Esophagus muscularis mucosa (tissue), 4 donors: ENCODE measurements around the gene ZNF516. TPM values are rescaled to one million over a fixed set of nuclear protein-coding genes. Genes with fewer than 3 reads are reported as not detected.

Source experiments
- DNase-seq: peaks from one replicate; pipeline ENCODE4 v3.0.0-alpha.2; 2017; ENCODE audit errors: extremely low spot score
- H3K27ac ChIP-seq, 4 donors: fragments of 200-600 bp; sonication (generic); replicated peaks in 1 of 4; 1 replicate in 3 of 4; 2 replicates in 1 of 4; pipeline ENCODE4 v1.5.1; 2016 to 2019; ENCODE audit warnings: mild to moderate bottlenecking in 1 of 4
- H3K27me3 ChIP-seq, 4 donors: fragments of 200-600 bp; sonication (generic); one replicate each; pipeline versions ENCODE4 v1.5.1 to v1.6.0; 2016 to 2019
- H3K36me3 ChIP-seq, 4 donors: fragments of 200-600 bp; sonication (generic); one replicate each; pipeline ENCODE4 v1.5.1; 2016 to 2019
- H3K4me1 ChIP-seq, 4 donors: fragments of 200-600 bp; sonication (generic); one replicate each; pipeline ENCODE4 v1.5.1; 2016 to 2019
- H3K4me3 ChIP-seq, 4 donors: fragments of 200-600 bp; sonication (generic); 1 replicate in 2 of 4; 2 replicates in 2 of 4; pipeline ENCODE4 v1.5.1; 2016 to 2019; ENCODE audit warnings: mild to moderate bottlenecking in 4 of 4, moderate library complexity in 1 of 4
- H3K9me3 ChIP-seq, 4 donors: fragments of 200-600 bp; sonication (generic); 1 replicate in 3 of 4; 2 replicates in 1 of 4; pipeline ENCODE4 v1.5.1; 2016 to 2019
- CTCF ChIP-seq, 3 experiments: fragments of 200-600 bp in 2 of 3; fragments of 450-650 bp in 1 of 3; sonication (generic) in 2 of 3; IDR thresholded peaks; one replicate each; pipeline ENCODE4 v1.5.1; 2017 to 2019; ENCODE audit warnings: antibody characterized with exemption in 3 of 3, mild to moderate bottlenecking in 2 of 3, moderate library complexity in 1 of 3
- EP300 ChIP-seq: sonication (generic); formaldehyde crosslinking; IDR thresholded peaks from one replicate; pipeline ENCODE4 v1.6.1; 2017; ENCODE audit warnings: antibody characterized with exemption
- POLR2A ChIP-seq: fragments of 450-650 bp; IDR thresholded peaks from one replicate; pipeline ENCODE4 v1.6.1; 2017; ENCODE audit warnings: antibody characterized with exemption, moderate library complexity, mild to moderate bottlenecking, low read depth
- POLR2AphosphoS5 ChIP-seq, 2 donors: sonication (generic); formaldehyde crosslinking; IDR thresholded peaks; one replicate each; pipeline ENCODE4 v1.6.1; 2017; ENCODE audit warnings: antibody characterized with exemption in 2 of 2
- WGBS: methylation state at CpG from one replicate; pipeline ENCODE4 v1.1.5; 2018; 5-methylcytosine and 5-hydroxymethylcytosine counted together
- intact Hi-C: fragments of 100-400 bp; cut with DNase I; formaldehyde crosslinking; loops from one replicate; pipeline ENCODE4 v1.15.1; 2023
- total RNA-seq, 4 donors: library from RNA; depleted of rRNA; stranded (reverse); fragments of >200 nt; gene quantifications; one replicate each; pipeline versions ENCODE4 v1.1.0 to v1.2.1, GENCODE V29; 2016

The ZNF516 gene
- total RNA-seq, 4 donors from 2014 or later = 28.5 to 44.9 (median 35.8) TPM

- no peak for TF ChIP-seq CTCF (IDR thresholded peaks at IDR 0.05)
- TF ChIP-seq EP300 = no peak
- TF ChIP-seq POLR2A = no peak
- TF ChIP-seq POLR2AphosphoS5 (IDR thresholded peaks at IDR 0.05) = no peak
- 84% methylated on average over 19 of the region's 19 CpGs for WGBS
- no peaks in the 10 kb centered on the region for H3K36me3 ChIP-seq
- intact Hi-C loops = no loop called here
- DNase-seq = no peak
- peak overlapping the region in 1 of 4 donors; percentile 4 for H3K4me3 ChIP-seq
- no peaks in the 10 kb centered on the region for H3K9me3 ChIP-seq
- peaks cover 0 to 9% (median 6%) of the 10 kb centered on the region in 4 donors for H3K4me1 ChIP-seq
- H3K27me3 ChIP-seq = peaks cover 0 to 10% (median 0%) of the 10 kb centered on the region in 4 donors
- peak overlapping the region in 3 of 4 donors; percentile 20 to 67 (median 39) for H3K27ac ChIP-seq
Observed at GRCh38 chr18:76522122-76522503, 27.1 kb upstream of the ZNF516 start.

DNA sequence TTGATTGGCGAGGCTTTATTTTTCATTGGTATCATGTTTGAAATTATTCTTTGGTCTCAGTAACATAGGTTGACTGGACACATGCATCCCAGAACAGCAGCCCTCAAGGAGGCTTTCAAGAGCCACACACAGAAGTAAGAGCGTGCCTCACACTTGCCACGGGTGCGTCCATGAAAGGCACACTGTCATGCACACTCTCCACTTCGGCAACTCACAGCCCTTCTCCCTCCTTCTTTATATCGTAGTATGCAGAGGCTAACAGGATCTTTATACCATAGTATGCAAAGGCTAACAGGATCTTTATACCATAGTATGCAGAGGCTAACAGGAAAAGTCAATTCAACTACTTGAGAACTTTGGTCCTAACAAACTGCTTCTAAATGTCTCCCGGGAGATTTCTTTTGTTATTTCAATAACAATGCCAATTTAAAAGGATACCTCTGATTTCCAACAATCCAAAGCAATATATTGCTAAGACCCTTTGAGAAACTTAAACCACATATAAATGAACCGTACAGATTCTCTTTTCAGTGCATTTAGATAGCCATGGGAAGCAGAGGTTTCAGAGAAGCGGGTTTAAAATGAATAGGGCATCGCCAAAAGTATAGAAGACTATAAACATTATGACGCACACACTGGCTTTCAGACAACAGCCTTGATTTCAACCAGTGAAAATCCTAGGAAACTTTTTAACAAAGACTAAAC is 26.5 kb upstream of the ZNF516 start:
- Histone ChIP-seq H3K27ac (peak overlapping the region in 3 of 4 donors; percentile 20 to 67 (median 39)), H3K27me3 (peaks cover 0 to 10% (median 0%) of the 10 kb centered on the region in 4 donors), H3K4me1 (peaks cover 0 to 9% (median 6%) of the 10 kb centered on the region in 4 donors), H3K9me3 (no peaks in the 10 kb centered on the region), H3K4me3 (no peak overlapping the region), H3K36me3 (no peaks in the 10 kb centered on the region)
- intact Hi-C loops = no loop called here
- no peak for TF ChIP-seq POLR2A
- no peak for TF ChIP-seq POLR2AphosphoS5 (IDR thresholded peaks at IDR 0.05)
- 62% methylated on average over 11 of the region's 11 CpGs for WGBS
- DNase-seq = no peak

- TF ChIP-seq POLR2AphosphoS5 (IDR thresholded peaks at IDR 0.05) (no peak), POLR2A (no peak), CTCF (IDR thresholded peaks at IDR 0.05) (no peak), EP300 (no peak)
- intact Hi-C loops = no loop called here
Observed at GRCh38 chr18:76518860-76519538, 24.0 kb upstream of the ZNF516 start.

DNA sequence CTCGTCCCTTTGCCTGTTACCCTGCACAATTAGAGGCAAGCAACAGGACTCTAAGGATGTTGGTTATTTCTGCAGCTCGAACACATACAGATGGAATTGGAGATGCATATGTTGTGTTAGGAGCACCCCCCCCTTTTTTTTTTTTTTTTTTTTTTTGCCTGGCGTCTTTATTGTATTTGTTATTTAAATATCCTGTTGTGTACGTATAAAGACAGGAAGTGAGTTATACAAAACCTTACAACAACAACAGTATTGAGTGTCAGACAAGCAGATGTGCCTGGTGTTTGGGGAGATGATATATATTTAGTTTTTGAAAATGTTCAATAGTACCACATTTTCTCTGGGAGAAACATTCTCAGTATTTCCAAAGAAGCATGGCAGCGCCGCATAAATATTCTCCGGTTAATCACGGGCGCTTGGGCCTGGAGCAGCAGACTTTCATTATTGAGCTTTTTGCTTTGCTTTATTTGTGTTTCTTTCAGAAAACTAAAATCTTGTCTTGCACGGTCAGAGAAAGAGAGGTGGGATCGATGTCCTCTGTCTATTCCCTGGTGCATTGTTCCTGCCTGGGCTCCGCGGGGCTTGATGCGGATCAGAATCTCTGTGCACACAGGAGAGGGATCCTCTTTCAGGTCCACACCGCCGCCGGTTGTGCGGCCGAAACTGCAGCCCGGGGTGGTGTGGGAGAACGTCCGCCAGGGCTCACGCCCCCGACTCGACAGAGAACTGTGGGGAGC is 23.2 kb upstream of the ZNF516 start:
- no peak for DNase-seq
- Histone ChIP-seq H3K36me3 (no peaks in the 10 kb centered on the region), H3K27me3 (no peaks in the 10 kb centered on the region), H3K27ac (peak overlapping the region; percentile 55 to 70 (median 60)), H3K4me3 (peak overlapping the region; percentile 44 to 54 (median 46)), H3K9me3 (no peaks in the 10 kb centered on the region), H3K4me1 (peaks cover 0 to 9% (median 6%) of the 10 kb centered on the region in 4 donors)
- intact Hi-C loops = no loop called here
- TF ChIP-seq POLR2A (no peak), POLR2AphosphoS5 (IDR thresholded peaks at IDR 0.05) (peak in 1 of 2 donors; percentile 9), CTCF (IDR thresholded peaks at IDR 0.05) (no peak)
- WGBS = 23% methylated on average over 25 of the region's 25 CpGs

More at GRCh38 chr18:76518860-76519538, 24.0 kb upstream of the ZNF516 start:
- 52% methylated on average over 18 of the region's 18 CpGs for WGBS
- Histone ChIP-seq H3K27ac (peak overlapping the region; percentile 55 to 70 (median 60)), H3K27me3 (no peaks in the 10 kb centered on the region), H3K4me3 (peak overlapping the region; percentile 44 to 54 (median 46)), H3K4me1 (peaks cover 0 to 9% (median 6%) of the 10 kb centered on the region in 4 donors), H3K9me3 (no peaks in the 10 kb centered on the region), H3K36me3 (no peaks in the 10 kb centered on the region)
- no peak for DNase-seq

DNA sequence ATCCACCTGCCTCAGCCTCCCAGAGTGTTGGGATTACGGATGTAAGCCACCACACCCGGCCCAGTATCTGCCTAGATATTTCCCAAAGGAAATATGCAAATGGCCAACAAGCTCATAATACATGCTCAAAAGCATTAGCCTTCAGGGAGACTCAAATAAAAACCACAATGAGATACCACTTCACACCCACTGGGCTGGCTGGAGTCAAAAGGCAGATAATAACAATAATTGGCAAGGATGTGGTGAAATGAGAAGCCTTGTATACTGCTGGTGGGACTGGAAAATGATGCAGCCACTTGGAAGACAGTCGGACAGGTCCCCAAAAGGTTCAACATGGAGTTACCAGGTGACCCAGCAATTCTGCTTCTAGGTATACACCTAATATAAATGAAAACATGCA is 20.5 kb upstream of the ZNF516 start:
- TF ChIP-seq POLR2A (no peak), POLR2AphosphoS5 (IDR thresholded peaks at IDR 0.05) (no peak), CTCF (IDR thresholded peaks at IDR 0.05) (no peak), EP300 (no peak)
- Histone ChIP-seq H3K9me3 (no peaks in the 10 kb centered on the region), H3K27ac (no peak overlapping the region), H3K4me3 (no peak overlapping the region), H3K27me3 (no peaks in the 10 kb centered on the region), H3K36me3 (no peaks in the 10 kb centered on the region), H3K4me1 (peaks cover 0 to 9% (median 6%) of the 10 kb centered on the region in 4 donors)
- intact Hi-C loops = no loop called here
- 100% methylated on average over 3 of the region's 3 CpGs for WGBS
- DNase-seq = no peak
